ENCODE measurements around the gene NCKAP5. TPM values are rescaled to one million over a fixed set of nuclear protein-coding genes. Genes with fewer than 3 reads are reported as not detected.

Gene NCKAP5
- total and polyA plus RNA-seq, 2 donors (not counting 1 experiment from before 2014, with no cell fraction given): not detected

GRCh38 chr2:133135035-133135654, 433.1 kb downstream of the NCKAP5 start:
- Mint-ChIP-seq H3K9me3 (ENCODE audit: insufficient read depth) (no peaks in the 10 kb centered on the region), H3K4me1 (no peaks in the 10 kb centered on the region), H3K27ac (no peak overlapping the region), H3K27me3 (peaks cover 4% of the 10 kb centered on the region), H3K4me3 (no peak overlapping the region)
- Histone ChIP-seq H3K27me3 (replicated peaks in 1 of 4; ENCODE audit: control extremely low read depth in 1 of 4, control insufficient read depth in 3 of 4, insufficient read depth in 4 of 4, low read length in 3 of 4) (no peaks in the 10 kb centered on the region), H3K4me1 (ENCODE audit: control insufficient read depth in 2 of 2, insufficient read depth in 2 of 2, low read length in 2 of 2) (no peaks in the 10 kb centered on the region), H3K79me2 (ENCODE audit: control insufficient read depth, insufficient read depth, low read length) (no peaks in the 10 kb centered on the region), H3K9ac (ENCODE audit: low read length) (no peak overlapping the region), H3K9me3 (ENCODE audit: control extremely low read depth in 1 of 3, control insufficient read depth in 2 of 3, insufficient read depth in 1 of 3, low read length in 2 of 3) (peaks cover 0 to 3% (median 0%) of the 10 kb centered on the region in 3 donors), H4K20me1 (ENCODE audit: control insufficient read depth, insufficient read depth, low read length, poor library complexity, severe bottlenecking) (no peaks in the 10 kb centered on the region), H2AFZ (ENCODE audit: insufficient read depth, low read depth, low read length, poor library complexity, severe bottlenecking) (no peak overlapping the region), H3K4me2 (replicated peaks; ENCODE audit: low read depth, low read length, poor library complexity, severe bottlenecking) (no peak overlapping the region), H3K27ac (ENCODE audit: low read length in 2 of 2) (no peak overlapping the region), H3K36me3 (replicated peaks in 1 of 2; ENCODE audit: control extremely low read depth in 1 of 2, control insufficient read depth in 1 of 2, extremely low read depth in 1 of 2, insufficient read depth in 2 of 2, low read length in 1 of 2) (no peaks in the 10 kb centered on the region), H3K4me3 (ENCODE audit: control extremely low read depth in 1 of 5, extremely low read depth in 1 of 5, insufficient read depth in 1 of 5, low read depth in 2 of 5, low read length in 4 of 5) (no peak overlapping the region)
- ChIA-PET CTCF (no interaction called here), POLR2A (no interaction called here)
- ATAC-seq (ENCODE audit: low read depth) (no peak), DNase-seq (no peak)
- WGBS (ENCODE audit: insufficient coverage): 88% methylated on average over 9 of the region's 10 CpGs
- intact Hi-C loops (cut with micrococcal nuclease): no loop called here
- TF ChIP-seq CTCF (IDR thresholded peaks at IDR 0.05) (no peak), EZH2 (IDR thresholded peaks at IDR 0.05; ENCODE audit: borderline replicate concordance, insufficient read depth, low read depth, low read length, poor library complexity, severe bottlenecking) (no peak)

- no peaks in the 10 kb centered on the region for H3K4me1 ChIP-seq (ENCODE audit: control insufficient read depth in 2 of 2, insufficient read depth in 2 of 2, low read length in 2 of 2)
- ATAC-seq (ENCODE audit: low read depth): no peak
- Mint-ChIP-seq H3K27ac (no peak overlapping the region), H3K4me1 (no peaks in the 10 kb centered on the region), H3K4me3 (no peak overlapping the region), H3K9me3 (ENCODE audit: insufficient read depth) (no peaks in the 10 kb centered on the region), H3K27me3 (peaks cover 4% of the 10 kb centered on the region)
- WGBS (ENCODE audit: insufficient coverage): 39% methylated on average over 3 of the region's 3 CpGs
- H2AFZ ChIP-seq (ENCODE audit: insufficient read depth, low read depth, low read length, poor library complexity, severe bottlenecking): no peak overlapping the region
- H3K79me2 ChIP-seq (ENCODE audit: control insufficient read depth, insufficient read depth, low read length): no peaks in the 10 kb centered on the region
- TF ChIP-seq EZH2 (IDR thresholded peaks at IDR 0.05; ENCODE audit: borderline replicate concordance, insufficient read depth, low read depth, low read length, poor library complexity, severe bottlenecking) (no peak), CTCF (IDR thresholded peaks at IDR 0.05) (no peak)
- no peak overlapping the region for H3K4me3 ChIP-seq (ENCODE audit: control extremely low read depth in 1 of 5, extremely low read depth in 1 of 5, insufficient read depth in 1 of 5, low read depth in 2 of 5, low read length in 4 of 5)
- CTCF ChIA-PET: no interaction called here
- no peak overlapping the region for H3K9ac ChIP-seq (ENCODE audit: low read length)
- H3K36me3 ChIP-seq (replicated peaks in 1 of 2; ENCODE audit: control extremely low read depth in 1 of 2, control insufficient read depth in 1 of 2, extremely low read depth in 1 of 2, insufficient read depth in 2 of 2, low read length in 1 of 2): no peaks in the 10 kb centered on the region
- POLR2A ChIA-PET: no interaction called here
- intact Hi-C loops (cut with micrococcal nuclease): no loop called here
- no peak overlapping the region for H3K27ac ChIP-seq (ENCODE audit: low read length in 2 of 2)
- H3K9me3 ChIP-seq (ENCODE audit: control extremely low read depth in 1 of 3, control insufficient read depth in 2 of 3, insufficient read depth in 1 of 3, low read length in 2 of 3): no peaks in the 10 kb centered on the region
- DNase-seq: no peak
- H3K27me3 ChIP-seq (replicated peaks in 1 of 4; ENCODE audit: control extremely low read depth in 1 of 4, control insufficient read depth in 3 of 4, insufficient read depth in 4 of 4, low read length in 3 of 4): no peaks in the 10 kb centered on the region
- no peaks in the 10 kb centered on the region for H4K20me1 ChIP-seq (ENCODE audit: control insufficient read depth, insufficient read depth, low read length, poor library complexity, severe bottlenecking)
- H3K4me2 ChIP-seq (replicated peaks; ENCODE audit: low read depth, low read length, poor library complexity, severe bottlenecking): no peak overlapping the region
Measured at GRCh38 chr2:133130548-133131246, 437.6 kb downstream of the NCKAP5 start.
